Glomerular visceral epithelial cell (primary cell): ENCODE measurements around the gene KLHL22.
"Not testable (repeated sequence)": the region's sequence is repeated elsewhere in the genome, so short reads cannot be mapped to it uniquely, and the experiment has no call there.

Experiments used
- DNase-seq: peaks from one replicate; pipeline ENCODE4 v3.0.0-alpha.2; 2016; ENCODE audit errors: extremely low spot score

KLHL22 gene

GRCh38 chr22:20504293-20504922, 8.8 kb upstream of the KLHL22 start:
- DNase-seq = peak; percentile 83

GRCh38 chr22:20503816-20504215, 8.2 kb upstream of the KLHL22 start:
- DNase-seq = peak; percentile 76

GRCh38 chr22:20499769-20500168, 4.2 kb upstream of the KLHL22 start:
- no peak for DNase-seq

- no peak for DNase-seq
Observed at GRCh38 chr22:20498913-20499312, 3.3 kb upstream of the KLHL22 start.

- no peak for DNase-seq
Observed at GRCh38 chr22:20497426-20497825, 1.8 kb upstream of the KLHL22 start.

GRCh38 chr22:20495861-20496681, 476 bp upstream of the KLHL22 start:
- peak; percentile 92 for DNase-seq

GRCh38 chr22:20491346-20491745, 4.2 kb downstream of the KLHL22 start:
- DNase-seq = no peak

GRCh38 chr22:20490941-20491307, 4.7 kb downstream of the KLHL22 start:
- no peak for DNase-seq

GRCh38 chr22:20490183-20490940, 5.2 kb downstream of the KLHL22 start:
- DNase-seq = no peak

GRCh38 chr22:20488946-20489345, 6.6 kb downstream of the KLHL22 start:
- DNase-seq = no peak

- no peak for DNase-seq
Observed at GRCh38 chr22:20487715-20488114, 7.9 kb downstream of the KLHL22 start.

GRCh38 chr22:20486229-20486628, 9.4 kb downstream of the KLHL22 start:
- no peak for DNase-seq

GRCh38 chr22:20484948-20485683, 10.5 kb downstream of the KLHL22 start:
- DNase-seq = no peak

GRCh38 chr22:20483771-20484170, 11.8 kb downstream of the KLHL22 start:
- DNase-seq = no peak

- DNase-seq = not testable (repeated sequence)
Observed at GRCh38 chr22:20483143-20483506, 12.5 kb downstream of the KLHL22 start.

GRCh38 chr22:20479612-20480196, 15.9 kb downstream of the KLHL22 start:
- no peak for DNase-seq

- not testable (repeated sequence) for DNase-seq
Observed at GRCh38 chr22:20478059-20478458, 17.5 kb downstream of the KLHL22 start.

GRCh38 chr22:20475569-20475968, 20.0 kb downstream of the KLHL22 start:
- not testable (repeated sequence) for DNase-seq

- DNase-seq = no peak
Observed at GRCh38 chr22:20475115-20475436, 20.5 kb downstream of the KLHL22 start.

GRCh38 chr22:20472629-20473442, 22.8 kb downstream of the KLHL22 start:
- DNase-seq = no peak
